K562 (cell line): ENCODE data around the gene DDR2. TPM values are rescaled to one million over a fixed set of nuclear protein-coding genes. Genes with fewer than 3 reads are reported as not detected.

ENCODE experiments used
- ATAC-seq: fragments of 200-7000 bp; cut with Tn5 transposase; 3 replicates; pipeline ENCODE4 v1.9.1; 2020; ENCODE audit warnings: moderate library complexity
- BruUV-seq: library from RNA; stranded (reverse); fragments of 400-500 nt; replicated peaks from 2 replicates; lab custom pipeline; 2021; lab: Mats Ljungman, UMichigan
- CTCF ChIA-PET: fragments of 300-600 bp; formaldehyde crosslinking; extraction: SDS; loops from one replicate; lab custom pipeline; 2021; ENCODE audit warnings: low intra/inter-chr PET ratio; lab: Yijun Ruan, JAX
- POLR2A ChIA-PET: fragments of 300-600, 350-650 bp; sonication (Branson Sonifier 250); formaldehyde crosslinking; extraction: SDS; loops from one replicate; lab custom pipeline; 2021; ENCODE audit warnings: antibody characterized with exemption, inconsistent platforms; lab: Yijun Ruan, JAX
- DNase-seq, 4 experiments: peaks; one replicate each; pipeline versions ENCODE4 v3.0.0 to v3.0.0-alpha.2; 2011 to 2018; ENCODE audit warnings: low spot score in 3 of 4, mixed read lengths in 3 of 4; ENCODE audit errors: extremely low read depth in 1 of 4
- FAIRE-seq: peaks from 2 replicates; lab custom pipeline; 2011; peaks lifted over from hg19 to GRCh38; lab: Jason Lieb, UNC
- H2AFZ ChIP-seq: 2 replicates; pipeline ENCODE4 v1.6.0; 2011; ENCODE audit warnings: low read depth, low read length, control low read depth, inconsistent platforms
- H3K27ac ChIP-seq: fragments of 200-600 bp; 3 replicates; pipeline ENCODE4 v1.8.0; 2011; ENCODE audit warnings: low read depth, mild to moderate bottlenecking, control low read depth, inconsistent platforms, low read length, moderate library complexity, mixed read lengths; ENCODE audit errors: extremely low read depth
- H3K27me3 ChIP-seq, 2 experiments: fragments of 300-600 bp in 1 of 2; 2 replicates in 1 of 2; 3 replicates in 1 of 2; pipeline versions ENCODE4 v1.6.0 to v1.8.0; 2011; ENCODE audit warnings: inconsistent platforms in 2 of 2, low read length in 2 of 2, mild to moderate bottlenecking in 1 of 2, mixed read lengths in 1 of 2, moderate library complexity in 1 of 2; ENCODE audit not compliant: control insufficient read depth in 2 of 2, insufficient read depth in 2 of 2
- H3K36me3 ChIP-seq: fragments of 300-600 bp; 3 replicates; pipeline ENCODE4 v1.8.0; 2011; ENCODE audit warnings: mild to moderate bottlenecking, low read length, inconsistent platforms; ENCODE audit not compliant: control insufficient read depth, insufficient read depth
- H3K4me1 ChIP-seq, 2 experiments: fragments of 200-600 bp in 1 of 2; replicated peaks in 1 of 2; 2 replicates in 1 of 2; 3 replicates in 1 of 2; pipeline versions ENCODE4 v1.5.1 to v1.8.0; 2011; ENCODE audit warnings: inconsistent platforms in 2 of 2, low read length in 2 of 2, mild to moderate bottlenecking in 1 of 2, mixed read lengths in 1 of 2, moderate library complexity in 1 of 2; ENCODE audit not compliant: control insufficient read depth in 2 of 2, insufficient read depth in 2 of 2
- H3K4me2 ChIP-seq: 2 replicates; pipeline ENCODE4 v1.6.1; 2011; ENCODE audit warnings: low read length, control low read depth, inconsistent platforms, mixed read lengths; ENCODE audit not compliant: insufficient read depth
- H3K4me3 ChIP-seq: fragments of 200-600 bp; sonication (generic), shearing (Covaris generic); 2 replicates; pipeline ENCODE4 v1.5.1; 2016; ENCODE audit warnings: control low read depth, inconsistent platforms
- H3K79me2 ChIP-seq: fragments of 200-600 bp; 3 replicates; pipeline ENCODE4 v1.8.0; 2011; ENCODE audit warnings: low read length, inconsistent platforms; ENCODE audit not compliant: control insufficient read depth, insufficient read depth
- H3K9ac ChIP-seq, 2 experiments: 2 replicates each; pipeline versions ENCODE4 v1.6.0 to v1.6.1; 2011; ENCODE audit warnings: low read depth in 2 of 2, low read length in 2 of 2, control low read depth in 1 of 2, inconsistent platforms in 1 of 2, mild to moderate bottlenecking in 1 of 2, mixed read lengths in 1 of 2; ENCODE audit not compliant: insufficient read depth in 1 of 2
- H3K9me1 ChIP-seq: one replicate; pipeline ENCODE4 v1.6.0; 2011; ENCODE audit warnings: inconsistent platforms, mild to moderate bottlenecking, low read length, moderate library complexity; ENCODE audit not compliant: control insufficient read depth, insufficient read depth
- H3K9me3 ChIP-seq: replicated peaks from 2 replicates; pipeline ENCODE4 v1.5.1; 2011; ENCODE audit warnings: low read depth, low read length, inconsistent platforms; ENCODE audit not compliant: control insufficient read depth, insufficient read depth
- H4K20me1 ChIP-seq: replicated peaks from 2 replicates; pipeline ENCODE4 v1.6.1; 2011; ENCODE audit warnings: low read length, inconsistent platforms, mixed read lengths; ENCODE audit not compliant: control insufficient read depth, insufficient read depth
- BACH1 ChIP-seq: fragments of 200-800 bp; sonication (Bioruptor generic); IDR thresholded peaks from 2 replicates; pipeline ENCODE4 v1.6.1; 2016; ENCODE audit warnings: missing genetic modification characterization, missing compliant biosample characterization
- BCOR ChIP-seq: fragments of 450-650 bp; IDR thresholded peaks from 2 replicates; pipeline ENCODE4 v1.6.1; 2016
- BRD9 ChIP-seq: fragments of 450-650 bp; IDR thresholded peaks from 2 replicates; pipeline ENCODE4 v1.6.1; 2018; ENCODE audit warnings: low read depth; ENCODE audit not compliant: partially characterized antibody
- CBX5 ChIP-seq: IDR thresholded peaks from 2 replicates; pipeline ENCODE4 v1.6.1; 2014; ENCODE audit warnings: low read depth, borderline replicate concordance
- EGR1 ChIP-seq: fragments of 450-650 bp; conservative IDR thresholded peaks from 2 replicates; pipeline ENCODE4 v1.6.1; 2017; ENCODE audit warnings: mild to moderate bottlenecking
- ERF ChIP-seq: fragments of 450-650 bp; formaldehyde crosslinking; IDR thresholded peaks from 2 replicates; pipeline ENCODE4 v1.4.0; 2020; ENCODE audit warnings: mild to moderate bottlenecking, mixed read lengths
- GTF2E2 ChIP-seq: fragments of 200-800 bp; sonication (Bioruptor generic); IDR thresholded peaks from 2 replicates; pipeline ENCODE4 v1.6.1; 2016; ENCODE audit warnings: missing genetic modification characterization, missing compliant biosample characterization
- NCOA4 ChIP-seq: fragments of 450-650 bp; IDR thresholded peaks from 2 replicates; pipeline ENCODE4 v1.6.1; 2018; ENCODE audit warnings: mild to moderate bottlenecking; ENCODE audit not compliant: partially characterized antibody
- NFRKB ChIP-seq: fragments of 450-650 bp; IDR thresholded peaks from 2 replicates; pipeline ENCODE4 v1.6.1; 2016; ENCODE audit warnings: low read depth
- POLR2A ChIP-seq: fragments of 450-650 bp; conservative IDR thresholded peaks from 2 replicates; pipeline ENCODE4 v1.6.1; 2016
- ZEB2 ChIP-seq: fragments of 450-650 bp; IDR thresholded peaks from 2 replicates; pipeline ENCODE4 v1.6.1; 2016
- ZFP36 ChIP-seq: fragments of 150-350 bp; IDR thresholded peaks from 2 replicates; pipeline ENCODE4 v1.6.1; 2018; ENCODE audit warnings: low read length, low read depth; ENCODE audit not compliant: partially characterized antibody
- ZNF583 ChIP-seq: fragments of 250-450 bp; sonication (Bioruptor Pico); IDR thresholded peaks from 2 replicates; pipeline ENCODE4 v1.4.0; 2020
- whole genome bisulfite sequencing: fragments of 100-300 bp; shearing (Covaris generic); methylation state at CpG from one replicate; pipeline ENCODE4 v1.1.6; 2016; ENCODE audit warnings: low coverage, mixed read lengths; ENCODE audit not compliant: insufficient coverage; ENCODE audit errors: missing lambda C conversion rate; 5-methylcytosine and 5-hydroxymethylcytosine counted together
- in situ Hi-C: fragments of 300-500 bp; cut with MboI; formaldehyde crosslinking; loops from 4 replicates; pipeline ENCODE4 v1.15.0; 2018; ENCODE audit warnings: inconsistent platforms, mixed read lengths
- intact Hi-C: fragments of 100-400 bp; cut with micrococcal nuclease; formaldehyde crosslinking; loops from 2 replicates; pipeline ENCODE4 v1.14.2; 2022
- polyA plus RNA-seq, 8 experiments: library from polyadenylated mRNA; depleted of rRNA in 4 of 8; stranded (reverse) in 5 of 8; unstranded in 3 of 8; fragments of >200 nt; fragmentation: Nextera tagmentation in 2 of 8; fragmentation: Illumina TruSeq in 1 of 8; extraction: Ambion mirVana in 2 of 8; extraction: Trizol in 1 of 8; gene quantifications; 2 replicates each; pipeline versions ENCODE4 v1.2.1 to v1.2.3, GENCODE V29; 2011 to 2014; ENCODE audit warnings: inconsistent platforms in 1 of 8, missing spikeins in 1 of 8
- total RNA-seq, 7 experiments: library from RNA; depleted of rRNA in 6 of 7; stranded (reverse); fragments of >200 nt in 6 of 7; fragmentation: Illumina TruSeq in 2 of 7; extraction: Trizol in 2 of 7; gene quantifications; 2 replicates each; pipeline versions ENCODE4 v1.2.1 to v1.2.3, GENCODE V29; 2011 to 2021; ENCODE audit warnings: low replicate concordance in 1 of 7
- TF ChIP-seq, protein P1 (sequence below): fragments of 450-650 bp; formaldehyde crosslinking; IDR thresholded peaks from 2 replicates; pipeline ENCODE4 v1.4.0; 2022; ENCODE audit warnings: mild to moderate bottlenecking, moderate library complexity
- TF ChIP-seq, protein P2 (sequence below), 2 experiments: IDR thresholded peaks; 2 replicates each; pipeline ENCODE4 v1.6.1; 2011; ENCODE audit warnings: borderline replicate concordance in 1 of 2, control low read depth in 1 of 2, low read depth in 1 of 2, low read length in 1 of 2, mild to moderate bottlenecking in 1 of 2, mixed read lengths in 1 of 2, moderate library complexity in 1 of 2; ENCODE audit not compliant: insufficient read depth in 1 of 2, insufficient read length in 1 of 2, poor library complexity in 1 of 2, severe bottlenecking in 1 of 2; ENCODE audit errors: extremely low read depth in 1 of 2
- TF ChIP-seq, protein P3 (sequence below): fragments of 250-450 bp; sonication (Bioruptor Pico); IDR thresholded peaks from 2 replicates; pipeline ENCODE4 v1.5.1; 2021; ENCODE audit warnings: mild to moderate bottlenecking
- TF ChIP-seq, protein P4 (sequence below): fragments of 250-450 bp; sonication (Bioruptor Pico); IDR thresholded peaks from 2 replicates; pipeline ENCODE4 v1.5.0; 2020; ENCODE audit warnings: mild to moderate bottlenecking, borderline replicate concordance

DDR2 gene
- total and polyA plus RNA-seq, 9 of the 15 experiments (the other 6 are each of a cell fraction or from before 2014, with no cell fraction given) = 0.36 to 2.0 (median 1.1) TPM

DNA sequence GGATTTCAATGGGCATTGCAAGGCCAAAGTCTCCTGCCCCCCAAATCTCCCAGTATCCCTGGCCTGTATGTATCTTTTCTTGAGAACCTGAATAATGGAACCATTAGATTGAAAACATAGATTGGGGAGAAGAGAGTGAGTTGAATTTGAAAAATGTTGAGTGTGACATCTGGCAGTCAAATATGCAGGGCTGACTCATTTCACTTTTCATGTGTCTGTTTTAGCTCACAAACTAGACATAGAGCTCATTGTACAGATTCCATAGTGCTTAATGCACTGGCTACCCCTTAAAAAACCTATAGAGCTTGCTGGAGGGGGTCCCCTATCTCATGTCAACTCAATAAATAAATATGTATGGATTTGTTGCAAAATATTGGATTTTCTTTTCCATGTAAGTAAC, 30.8 kb downstream of the DDR2 start (continued):
- TF ChIP-seq, protein P1, sequence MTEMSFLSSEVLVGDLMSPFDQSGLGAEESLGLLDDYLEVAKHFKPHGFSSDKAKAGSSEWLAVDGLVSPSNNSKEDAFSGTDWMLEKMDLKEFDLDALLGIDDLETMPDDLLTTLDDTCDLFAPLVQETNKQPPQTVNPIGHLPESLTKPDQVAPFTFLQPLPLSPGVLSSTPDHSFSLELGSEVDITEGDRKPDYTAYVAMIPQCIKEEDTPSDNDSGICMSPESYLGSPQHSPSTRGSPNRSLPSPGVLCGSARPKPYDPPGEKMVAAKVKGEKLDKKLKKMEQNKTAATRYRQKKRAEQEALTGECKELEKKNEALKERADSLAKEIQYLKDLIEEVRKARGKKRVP (CRISPR knock-in tag) = no peak
- no peak for TF ChIP-seq ERF (CRISPR knock-in tag)
- no peak for TF ChIP-seq NCOA4
- TF ChIP-seq, protein P2, sequence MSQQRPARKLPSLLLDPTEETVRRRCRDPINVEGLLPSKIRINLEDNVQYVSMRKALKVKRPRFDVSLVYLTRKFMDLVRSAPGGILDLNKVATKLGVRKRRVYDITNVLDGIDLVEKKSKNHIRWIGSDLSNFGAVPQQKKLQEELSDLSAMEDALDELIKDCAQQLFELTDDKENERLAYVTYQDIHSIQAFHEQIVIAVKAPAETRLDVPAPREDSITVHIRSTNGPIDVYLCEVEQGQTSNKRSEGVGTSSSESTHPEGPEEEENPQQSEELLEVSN (IDR thresholded peaks at IDR 0.05; ENCODE audit: borderline replicate concordance in 1 of 2, extremely low read depth in 1 of 2, insufficient read depth in 1 of 2, insufficient read length in 1 of 2, low read depth in 1 of 2, low read length in 1 of 2, poor library complexity in 1 of 2, severe bottlenecking in 1 of 2) = no peak
- TF ChIP-seq ZEB2 = no peak
- no peak for TF ChIP-seq BCOR
- TF ChIP-seq NFRKB = no peak
- TF ChIP-seq BRD9 = no peak

DNA sequence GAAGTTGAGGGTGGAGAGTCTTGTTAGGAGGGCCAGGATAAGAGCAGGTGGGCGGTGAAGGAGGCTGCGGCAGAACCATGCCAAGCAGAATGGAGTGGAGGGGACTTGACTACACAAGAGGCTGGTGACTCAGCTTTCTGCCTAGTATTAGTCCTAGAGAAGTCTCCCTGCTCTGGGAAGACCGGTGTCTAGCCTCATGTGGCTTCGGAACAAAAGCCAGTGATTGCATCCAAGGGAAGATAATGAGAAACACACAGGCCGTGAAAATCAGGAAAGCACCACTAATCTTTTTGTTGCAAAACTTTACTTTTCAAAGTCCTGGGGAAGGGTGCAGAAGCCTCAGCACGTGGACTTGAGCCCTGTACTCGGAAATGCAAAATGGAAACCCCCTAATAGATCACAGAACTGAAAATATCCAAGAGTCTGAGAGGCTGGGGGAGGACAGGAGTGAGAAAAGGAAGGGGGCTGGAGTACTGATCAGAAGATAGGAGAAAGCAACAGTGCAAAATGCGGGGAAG, 31.4 kb downstream of the DDR2 start:
- no peaks in the 10 kb centered on the region for H4K20me1 ChIP-seq
- H3K36me3 ChIP-seq = no peaks in the 10 kb centered on the region
- no TSS peak for BruUV-seq
- H3K9me3 ChIP-seq = no peaks in the 10 kb centered on the region
- no peaks in the 10 kb centered on the region for H3K4me1 ChIP-seq
- FAIRE-seq = no peak
- intact Hi-C loops = no loop called here
- no peak overlapping the region for H3K9ac ChIP-seq
- DNase-seq = peak in 1 of 4 experiments; percentile 23
- H3K4me2 ChIP-seq = no peak overlapping the region
- no peak overlapping the region for H2AFZ ChIP-seq
- H3K4me3 ChIP-seq = no peak overlapping the region
- in situ Hi-C loops = no loop called here
- ATAC-seq = peak; percentile 55
- no peaks in the 10 kb centered on the region; a peak in 1 of 5 replicates for H3K27me3 ChIP-seq
- no peaks in the 10 kb centered on the region for H3K79me2 ChIP-seq
- no peaks in the 10 kb centered on the region for H3K9me1 ChIP-seq
- no peak overlapping the region for H3K27ac ChIP-seq
- ChIA-PET CTCF (no interaction called here), POLR2A (interaction anchor here (0.9 kb wide), 1 partner anchor 22 kb away, joined by 3 read pairs; no protein-coding TSS in a partner anchor)
- WGBS = 19% methylated on average over 8 of the region's 8 CpGs
- TF ChIP-seq, protein P3, sequence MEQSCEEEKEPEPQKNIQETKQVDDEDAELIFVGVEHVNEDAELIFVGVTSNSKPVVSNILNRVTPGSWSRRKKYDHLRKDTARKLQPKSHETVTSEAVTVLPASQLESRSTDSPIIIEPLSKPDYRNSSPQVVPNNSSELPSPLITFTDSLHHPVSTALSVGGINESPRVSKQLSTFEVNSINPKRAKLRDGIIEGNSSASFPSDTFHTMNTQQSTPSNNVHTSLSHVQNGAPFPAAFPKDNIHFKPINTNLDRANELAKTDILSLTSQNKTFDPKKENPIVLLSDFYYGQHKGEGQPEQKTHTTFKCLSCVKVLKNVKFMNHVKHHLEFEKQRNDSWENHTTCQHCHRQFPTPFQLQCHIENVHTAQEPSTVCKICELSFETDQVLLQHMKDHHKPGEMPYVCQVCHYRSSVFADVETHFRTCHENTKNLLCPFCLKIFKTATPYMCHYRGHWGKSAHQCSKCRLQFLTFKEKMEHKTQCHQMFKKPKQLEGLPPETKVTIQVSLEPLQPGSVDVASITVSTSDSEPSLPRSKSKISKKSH (CRISPR knock-in tag) = no peak
- TF ChIP-seq, protein P4, sequence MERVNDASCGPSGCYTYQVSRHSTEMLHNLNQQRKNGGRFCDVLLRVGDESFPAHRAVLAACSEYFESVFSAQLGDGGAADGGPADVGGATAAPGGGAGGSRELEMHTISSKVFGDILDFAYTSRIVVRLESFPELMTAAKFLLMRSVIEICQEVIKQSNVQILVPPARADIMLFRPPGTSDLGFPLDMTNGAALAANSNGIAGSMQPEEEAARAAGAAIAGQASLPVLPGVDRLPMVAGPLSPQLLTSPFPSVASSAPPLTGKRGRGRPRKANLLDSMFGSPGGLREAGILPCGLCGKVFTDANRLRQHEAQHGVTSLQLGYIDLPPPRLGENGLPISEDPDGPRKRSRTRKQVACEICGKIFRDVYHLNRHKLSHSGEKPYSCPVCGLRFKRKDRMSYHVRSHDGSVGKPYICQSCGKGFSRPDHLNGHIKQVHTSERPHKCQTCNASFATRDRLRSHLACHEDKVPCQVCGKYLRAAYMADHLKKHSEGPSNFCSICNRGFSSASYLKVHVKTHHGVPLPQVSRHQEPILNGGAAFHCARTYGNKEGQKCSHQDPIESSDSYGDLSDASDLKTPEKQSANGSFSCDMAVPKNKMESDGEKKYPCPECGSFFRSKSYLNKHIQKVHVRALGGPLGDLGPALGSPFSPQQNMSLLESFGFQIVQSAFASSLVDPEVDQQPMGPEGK (CRISPR knock-in tag) = no peak
- no peak for TF ChIP-seq ZNF583 (CRISPR knock-in tag)
- TF ChIP-seq CBX5 = no peak
- no peak for TF ChIP-seq BACH1 (tag)
- TF ChIP-seq GTF2E2 (tag) = no peak
- TF ChIP-seq EGR1 = 0 out of 2 replicates have a peak, but pooled peaks have one; percentile 30
- TF ChIP-seq ZFP36 = no peak
- no peak for TF ChIP-seq POLR2A
